HG02885 (cell line): ENCODE results near the gene NOTUM.
A peak's percentile ranks its signal among the peaks of the same experiment; 100 is the strongest.

Experiments used
- ATAC-seq: cut with Tn5 transposase; IDR thresholded peaks from one replicate; pipeline ENCODE4 v1.9.1; 2021; ENCODE audit warnings: mild to moderate bottlenecking; ENCODE audit not compliant: unreplicated experiment, poor library complexity

Gene NOTUM

GRCh38 chr17:81927152-81927652 lies 33.8 kb downstream of the NOTUM start:
- peak; percentile 25 for ATAC-seq

- ATAC-seq = peak; percentile 25
These were observed 34.4 kb downstream of the NOTUM start for GRCh38 chr17:81926451-81927151.

- no peak for ATAC-seq
These were observed 35.0 kb downstream of the NOTUM start for GRCh38 chr17:81925860-81926450.

GRCh38 chr17:81924557-81925532 lies 36.1 kb downstream of the NOTUM start:
- no peak for ATAC-seq

- no peak for ATAC-seq
These were observed 37.4 kb downstream of the NOTUM start for GRCh38 chr17:81923302-81924260.

DNA sequence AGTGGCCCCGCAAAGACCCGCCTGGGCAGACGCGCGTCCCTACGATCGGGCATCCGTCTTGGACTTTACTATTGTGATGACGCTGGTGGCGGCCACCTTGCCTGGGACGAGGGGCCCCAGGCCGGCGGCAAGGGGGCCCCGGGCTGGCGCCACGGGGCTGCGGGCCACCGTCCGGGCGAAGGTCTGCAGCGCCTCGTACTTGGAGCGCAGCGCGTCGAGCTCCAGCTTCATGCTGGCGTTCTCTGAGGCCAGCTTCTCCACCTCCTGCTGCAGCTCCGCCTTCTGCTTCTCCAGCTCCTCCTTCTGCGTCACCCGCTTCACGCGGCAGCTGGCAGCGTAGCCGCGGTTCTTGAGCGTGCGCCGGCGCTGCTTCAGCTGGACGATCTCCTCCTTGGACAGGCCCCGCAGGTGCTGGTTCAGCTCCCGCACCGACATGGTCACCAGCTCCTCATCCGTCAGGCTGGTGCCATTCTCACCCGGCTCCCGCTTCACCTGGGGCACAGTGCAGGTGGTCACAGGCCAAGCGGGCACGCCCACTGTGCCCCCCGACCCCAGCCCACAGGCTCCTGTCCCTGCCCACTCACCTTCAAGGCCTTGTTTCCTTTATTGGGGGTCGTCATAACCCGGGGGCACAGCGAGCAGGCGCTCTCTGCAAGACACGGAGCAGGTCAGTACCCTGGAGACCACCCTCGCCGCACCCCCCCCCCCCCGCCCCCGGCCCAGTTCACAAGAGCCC lies 38.3 kb downstream of the NOTUM start:
- no peak for ATAC-seq

DNA sequence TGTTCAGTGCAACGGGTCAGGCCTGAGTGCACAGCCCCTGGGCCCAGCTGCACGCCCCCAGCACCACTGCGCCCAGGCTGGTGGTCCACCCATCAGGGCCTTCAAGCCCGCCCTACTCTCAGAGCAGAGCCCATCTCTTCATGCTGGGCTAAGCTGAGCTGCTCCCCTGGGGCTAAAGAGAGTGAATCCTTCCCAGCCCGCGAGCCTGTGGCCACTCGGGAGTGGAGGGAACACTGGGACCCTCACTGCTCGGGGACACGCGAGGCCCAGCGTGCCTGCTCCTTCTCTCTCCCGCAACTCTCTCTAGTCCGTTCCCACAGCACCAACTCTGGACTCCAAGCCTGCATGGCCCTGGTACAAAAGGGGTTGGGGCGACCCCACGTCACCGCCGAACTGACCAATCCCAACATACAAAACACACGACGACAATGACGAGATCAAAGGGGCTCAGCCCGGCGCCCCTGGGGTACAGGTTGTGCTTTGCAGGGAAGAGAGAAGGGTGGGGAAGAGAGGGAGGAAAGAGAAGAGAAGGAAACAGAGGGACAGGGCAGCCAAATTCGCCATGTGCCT lies 38.9 kb downstream of the NOTUM start:
- ATAC-seq = no peak

DNA sequence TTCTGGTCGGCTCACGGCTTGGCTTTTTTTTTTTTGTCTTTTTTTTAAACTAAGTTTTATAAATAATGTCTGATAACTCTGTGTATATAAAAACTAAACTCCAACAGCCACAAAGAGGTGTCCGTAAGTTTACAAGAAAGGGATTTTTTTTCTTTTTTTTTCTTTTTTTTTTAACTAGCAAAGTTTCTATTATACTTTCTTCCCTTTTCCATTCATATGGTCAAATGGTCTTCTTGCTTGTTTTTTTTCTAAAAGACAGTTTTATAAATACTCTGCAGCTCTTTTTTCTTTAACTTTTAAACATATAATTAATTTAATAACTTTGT lies 39.5 kb downstream of the NOTUM start:
- ATAC-seq = no peak

DNA sequence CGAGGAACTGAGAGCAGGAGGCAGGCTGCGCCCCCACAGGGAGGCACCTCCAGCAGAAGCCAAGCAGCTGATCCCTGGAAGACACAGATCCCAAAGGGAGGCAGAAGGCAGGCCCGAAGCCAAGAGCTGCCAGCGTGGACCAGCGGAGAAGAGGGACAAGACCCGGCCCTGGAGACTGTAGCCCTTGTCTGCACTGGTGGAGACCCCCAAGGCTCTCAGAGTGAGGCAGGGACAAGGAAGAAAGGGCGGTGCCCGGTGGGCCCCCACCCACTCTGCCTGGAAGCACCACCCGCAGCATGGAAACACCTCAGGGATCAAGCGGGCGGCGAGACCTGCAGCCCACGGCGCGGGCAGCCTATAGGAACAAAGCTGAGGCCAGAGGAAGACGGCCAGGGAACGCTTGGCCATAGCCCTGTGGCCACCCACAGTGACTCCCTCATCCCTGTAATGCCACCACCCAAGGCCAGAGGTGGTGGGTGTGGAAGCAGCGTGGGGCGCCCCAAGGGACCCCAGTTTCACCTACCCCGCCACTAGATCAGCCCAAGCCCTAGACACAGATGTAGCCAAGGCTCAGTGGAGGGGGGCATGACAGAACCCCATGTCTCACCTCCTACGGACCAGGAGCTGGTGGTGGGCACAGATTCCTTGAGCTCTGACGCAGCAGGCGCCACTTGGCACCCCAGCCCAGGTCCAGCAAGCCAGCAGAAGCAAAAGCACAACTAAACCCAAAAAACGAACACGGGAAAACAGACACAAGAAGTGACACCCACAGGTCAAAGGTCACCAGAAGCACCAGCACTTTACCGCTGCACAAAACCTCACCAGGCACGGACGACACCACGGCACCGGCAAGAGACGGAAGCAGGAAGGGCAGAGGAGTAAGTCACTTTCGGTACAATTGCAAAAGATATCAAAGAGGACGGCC lies 40.1 kb downstream of the NOTUM start:
- no peak for ATAC-seq

GRCh38 chr17:81918832-81919545 lies 42.0 kb downstream of the NOTUM start:
- ATAC-seq = no peak

DNA sequence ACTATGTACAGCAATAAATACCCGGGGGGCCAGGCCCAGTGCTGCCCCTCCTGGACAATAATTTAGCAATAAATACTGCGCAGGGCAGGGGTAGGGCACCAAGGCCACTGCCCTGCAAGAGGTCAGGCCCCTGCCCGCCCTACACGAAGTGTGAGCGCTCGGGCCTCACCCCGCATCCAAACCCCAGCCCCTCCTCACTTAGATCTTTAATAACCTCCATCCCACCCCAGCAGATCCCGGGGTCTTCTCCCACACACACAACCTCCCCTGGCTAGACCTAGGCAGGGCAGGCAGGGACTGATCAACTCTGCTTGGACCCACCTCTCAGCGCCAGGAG lies 42.7 kb downstream of the NOTUM start:
- ATAC-seq = peak; percentile 18

DNA sequence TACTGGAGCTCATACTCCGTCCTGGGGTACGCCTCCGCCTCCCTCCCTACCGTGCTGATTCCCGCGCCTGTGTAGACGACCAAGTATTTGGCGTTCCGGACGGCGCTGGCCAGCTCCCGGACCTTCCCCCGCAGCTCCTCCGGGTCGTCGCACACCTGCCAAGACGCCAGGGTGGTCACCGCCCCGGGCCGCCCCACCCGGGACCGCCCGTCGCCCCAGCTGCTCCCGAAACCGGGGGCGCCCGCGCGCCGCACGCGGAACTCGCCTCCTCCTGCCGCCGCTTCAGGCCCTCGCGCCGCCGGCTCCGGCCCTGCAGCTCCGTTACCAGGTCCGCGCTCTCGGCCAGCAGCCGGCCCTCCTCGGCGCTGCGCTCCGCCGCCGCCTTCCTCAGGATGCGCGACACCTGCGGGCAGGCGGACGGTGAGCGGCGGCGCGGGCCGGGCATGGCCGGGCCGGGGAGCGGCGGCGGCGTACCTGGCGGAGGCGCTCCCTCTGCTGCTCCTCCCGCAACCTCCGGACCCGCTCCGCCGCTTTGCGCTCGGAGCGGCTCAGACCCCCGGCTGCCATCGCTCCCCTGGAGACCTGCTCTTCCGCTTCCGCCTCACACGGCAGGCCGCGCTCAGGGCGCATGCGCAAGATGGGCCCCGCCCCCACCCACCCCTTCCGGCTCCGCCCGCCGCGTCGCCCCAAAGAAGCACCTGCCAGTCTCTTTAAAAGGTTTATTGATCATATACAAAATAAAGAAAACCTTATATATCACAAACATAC lies 43.2 kb downstream of the NOTUM start, which contains the start of gene SIRT7:
Gene SIRT7 (minus strand): TSS at position 612 of the 768 bp plus-strand sequence. CDS start 45 bp downstream, at position 567.
- peak; percentile 80 for ATAC-seq

- no peak for ATAC-seq
These were observed 44.6 kb downstream of the NOTUM start for GRCh38 chr17:81916234-81917001.

GRCh38 chr17:81915331-81915730 lies 45.7 kb downstream of the NOTUM start:
- ATAC-seq = no peak

- ATAC-seq = no peak
These were observed 46.7 kb downstream of the NOTUM start for GRCh38 chr17:81914103-81914850.
